ENCODE measurements around the gene ACTR8.

DNA sequence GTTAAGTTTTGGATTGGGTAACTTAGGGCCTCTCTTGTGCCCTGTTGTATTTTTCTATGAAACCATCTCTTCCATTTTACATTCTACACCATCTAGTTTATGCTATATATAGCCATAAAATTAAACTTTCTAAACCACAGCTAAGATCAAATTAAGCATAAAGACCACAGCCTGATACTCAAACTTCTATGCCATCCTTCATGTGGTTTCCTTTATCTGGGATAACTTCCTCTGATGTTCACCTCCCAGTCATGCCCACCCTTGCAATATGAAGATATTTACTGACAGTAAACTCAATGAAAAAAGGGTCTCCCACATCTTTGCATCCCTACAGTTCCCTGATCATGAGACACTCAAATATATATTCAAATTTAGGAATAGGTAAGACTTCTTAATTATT, 5.5 kb upstream of the ACTR8 start:
- TF ChIP-seq CTCF (IDR thresholded peaks at IDR 0.05; ENCODE audit: low read length) (no peak), EZH2 (optimal IDR thresholded peaks at IDR 0.05; ENCODE audit: low read depth, low read length) (no peak), EZH2phosphoT487 (IDR thresholded peaks at IDR 0.05; ENCODE audit: low read length) (no peak)

Measured in MM.1S (cell line).